ENCODE results near the gene TBC1D10A. TPM values are rescaled to one million over a fixed set of nuclear protein-coding genes. Genes with fewer than 3 reads are reported as not detected.

Gene TBC1D10A
- total RNA-seq, 4 donors from 2014 or later = 27.9 to 72.2 (median 45.7) TPM

DNA sequence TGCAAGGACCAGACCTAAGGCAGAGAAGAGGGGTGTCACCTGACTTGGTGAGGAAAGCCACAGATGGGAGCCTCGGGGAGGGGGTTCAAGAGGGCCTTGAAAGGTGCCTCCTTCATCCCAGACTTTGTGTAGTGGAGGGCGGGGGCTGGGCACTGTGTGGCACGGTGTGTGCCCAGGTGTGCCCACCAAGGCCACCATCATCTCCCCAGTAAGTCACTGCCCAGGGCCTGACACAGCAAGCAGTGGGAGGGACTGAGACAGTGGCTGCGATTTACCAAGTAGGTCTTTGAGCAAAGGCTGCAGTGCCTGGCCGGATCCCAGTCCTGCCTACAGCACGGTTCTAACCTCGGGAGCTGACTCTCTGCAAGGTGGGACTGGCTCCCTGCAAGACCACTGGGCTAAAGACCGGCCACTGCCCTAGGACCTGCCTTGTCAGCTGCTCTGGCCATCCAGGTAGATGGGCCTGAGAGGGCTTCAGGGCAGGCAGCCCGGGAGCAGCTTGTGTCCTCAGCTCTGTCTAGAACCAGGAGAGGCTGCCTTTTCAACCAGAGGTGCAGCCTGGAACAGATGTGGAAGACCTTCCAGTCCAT is 61.5 kb downstream of the TBC1D10A start:
- in situ Hi-C loops (cut with MboI; ENCODE audit: low pct_ligation_motif_present in 1 of 4, low pct_unique_long_range_greater_than_20kb in 1 of 4, low sequenced_read_pairs in 3 of 4) = loop anchor here in 3 of 4 donors (10.0 kb wide), 3 partner anchors 120 to 160 kb away; partner anchors contain the start of genes RNF215 (in 1 of the 3) and SEC14L2 (in 1 of the 3)
- intact Hi-C loops (cut with DNase I; ENCODE audit: low total_unique reads) = loop anchor here (10.0 kb wide), 1 partner anchor 90 kb away; the partner anchor contains the start of genes CCDC157 and SF3A1
- no peak overlapping the region for H3K4me3 ChIP-seq
- no peaks in the 10 kb centered on the region for H3K36me3 ChIP-seq
- TF ChIP-seq POLR2A (IDR thresholded peaks at IDR 0.05) (no peak), POLR2AphosphoS5 (IDR thresholded peaks at IDR 0.05) (no peak), EP300 (IDR thresholded peaks at IDR 0.05; ENCODE audit: low read depth) (no peak)
- TF ChIP-seq, protein P1, sequence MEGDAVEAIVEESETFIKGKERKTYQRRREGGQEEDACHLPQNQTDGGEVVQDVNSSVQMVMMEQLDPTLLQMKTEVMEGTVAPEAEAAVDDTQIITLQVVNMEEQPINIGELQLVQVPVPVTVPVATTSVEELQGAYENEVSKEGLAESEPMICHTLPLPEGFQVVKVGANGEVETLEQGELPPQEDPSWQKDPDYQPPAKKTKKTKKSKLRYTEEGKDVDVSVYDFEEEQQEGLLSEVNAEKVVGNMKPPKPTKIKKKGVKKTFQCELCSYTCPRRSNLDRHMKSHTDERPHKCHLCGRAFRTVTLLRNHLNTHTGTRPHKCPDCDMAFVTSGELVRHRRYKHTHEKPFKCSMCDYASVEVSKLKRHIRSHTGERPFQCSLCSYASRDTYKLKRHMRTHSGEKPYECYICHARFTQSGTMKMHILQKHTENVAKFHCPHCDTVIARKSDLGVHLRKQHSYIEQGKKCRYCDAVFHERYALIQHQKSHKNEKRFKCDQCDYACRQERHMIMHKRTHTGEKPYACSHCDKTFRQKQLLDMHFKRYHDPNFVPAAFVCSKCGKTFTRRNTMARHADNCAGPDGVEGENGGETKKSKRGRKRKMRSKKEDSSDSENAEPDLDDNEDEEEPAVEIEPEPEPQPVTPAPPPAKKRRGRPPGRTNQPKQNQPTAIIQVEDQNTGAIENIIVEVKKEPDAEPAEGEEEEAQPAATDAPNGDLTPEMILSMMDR (IDR thresholded peaks at IDR 0.05) = no peak
- 60 to 81% methylated on average over 1 to 7 of the region's 9 CpGs for WGBS, 2 donors (ENCODE audit: low coverage in 1 of 2)
- no peaks in the 10 kb centered on the region for H3K27me3 ChIP-seq
- peaks cover 0 to 13% (median 0%) of the 10 kb centered on the region in 4 donors for H3K4me1 ChIP-seq
- no peak for DNase-seq
- no peaks in the 10 kb centered on the region for H3K9me3 ChIP-seq
- peak overlapping the region in 1 of 4 donors; percentile 61 for H3K27ac ChIP-seq

DNA sequence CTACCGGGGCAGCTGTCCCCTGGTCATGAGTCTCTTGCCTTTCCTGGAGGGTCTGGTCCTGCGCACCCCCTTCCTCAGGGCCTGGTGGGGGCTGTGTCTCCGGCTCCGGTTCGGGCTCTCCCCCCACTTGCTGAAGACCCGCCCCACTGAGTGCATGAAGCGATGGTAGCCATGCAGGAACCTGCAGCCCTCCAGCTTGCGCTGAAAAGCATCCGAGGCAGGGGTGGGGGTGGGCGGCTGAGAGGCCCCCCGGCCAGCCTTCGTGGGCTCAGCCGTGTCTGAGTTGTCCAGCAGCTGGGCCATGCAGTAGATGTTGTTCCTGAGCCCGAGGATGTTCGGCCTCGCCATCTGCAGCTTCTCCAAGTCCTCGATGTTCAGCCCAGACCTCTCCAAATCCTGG is 62.9 kb downstream of the TBC1D10A start:
- 94% methylated on average over 16 of the region's 17 CpGs; no CpG with 5 or more reads in 1 of the 2 donors for WGBS, 2 donors (ENCODE audit: low coverage in 1 of 2)
- Histone ChIP-seq H3K27me3 (no peaks in the 10 kb centered on the region), H3K4me3 (no peak overlapping the region), H3K36me3 (no peaks in the 10 kb centered on the region), H3K4me1 (peaks cover 0 to 13% (median under 1%) of the 10 kb centered on the region in 4 donors), H3K9me3 (no peaks in the 10 kb centered on the region), H3K27ac (no peak overlapping the region)
- intact Hi-C loops (cut with DNase I; ENCODE audit: low total_unique reads) = loop anchor here (2.0 to 10.0 kb wide), 3 partner anchors 91 to 223 kb away; partner anchors contain the start of genes CCDC157 and SF3A1
- no peak for DNase-seq
- no peak for TF ChIP-seq POLR2AphosphoS5 (IDR thresholded peaks at IDR 0.05)
- TF ChIP-seq, protein P1 (IDR thresholded peaks at IDR 0.05) = no peak
- in situ Hi-C loops (cut with MboI; ENCODE audit: low pct_ligation_motif_present in 1 of 4, low pct_unique_long_range_greater_than_20kb in 1 of 4, low sequenced_read_pairs in 3 of 4) = loop anchor here in 3 of 4 donors (10.0 kb wide), 3 partner anchors 121 to 159 kb away; partner anchors contain the start of genes RNF215 (in 1 of the 3) and SEC14L2 (in 1 of the 3)

DNA sequence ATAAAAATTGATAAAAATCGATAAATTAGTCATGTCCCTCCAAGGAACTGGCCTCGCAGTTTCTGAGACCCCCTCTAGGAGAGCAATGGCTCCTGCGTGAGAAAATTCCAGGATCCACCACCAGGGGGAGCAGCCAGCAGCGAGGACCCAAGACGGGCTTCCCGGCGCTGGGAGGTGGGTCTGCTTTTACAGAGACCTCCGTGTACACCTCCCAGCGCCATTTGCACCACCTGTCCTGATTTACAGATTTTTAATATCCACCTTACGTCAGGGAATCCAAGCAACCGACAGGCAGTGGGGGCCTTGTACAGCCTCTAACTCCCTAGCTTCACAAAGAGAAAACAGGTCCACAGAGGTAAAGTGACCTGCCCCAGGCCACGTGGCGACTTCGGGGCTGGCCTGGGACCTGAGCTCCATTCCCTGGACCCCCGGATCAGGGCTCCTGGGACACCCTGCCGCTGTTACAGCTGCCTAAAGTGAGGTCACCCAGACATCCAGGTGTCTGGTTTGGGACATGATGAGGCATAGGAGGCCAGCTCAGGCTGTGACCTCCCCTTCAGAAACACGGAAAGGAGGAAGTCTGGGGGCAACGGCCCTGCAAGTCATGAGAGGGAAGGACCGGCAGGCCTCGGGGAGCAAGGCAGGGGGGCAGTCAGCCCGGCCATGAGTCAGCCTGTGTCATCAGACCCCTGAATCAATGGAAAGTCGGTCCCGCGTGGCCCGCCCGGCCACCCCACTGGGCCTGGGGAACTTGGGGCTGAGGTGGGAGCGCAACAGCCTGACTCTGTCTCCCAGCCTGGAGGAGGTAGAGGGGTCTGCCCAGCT is 63.6 kb downstream of the TBC1D10A start:
- intact Hi-C loops (cut with DNase I; ENCODE audit: low total_unique reads) = loop anchor here (2.0 to 10.0 kb wide), 3 partner anchors 92 to 224 kb away; partner anchors contain the start of genes CCDC157 and SF3A1
- H3K9me3 ChIP-seq = no peaks in the 10 kb centered on the region
- WGBS, 2 donors (ENCODE audit: low coverage in 1 of 2) = 0 to 28% methylated on average over 3 to 26 of the region's 27 CpGs
- H3K4me3 ChIP-seq = peak overlapping the region in 1 of 4 donors; percentile 38
- no peaks in the 10 kb centered on the region for H3K36me3 ChIP-seq
- H3K27me3 ChIP-seq = no peaks in the 10 kb centered on the region
- H3K27ac ChIP-seq = no peak overlapping the region
- TF ChIP-seq, protein P1 (IDR thresholded peaks at IDR 0.05) = peak; percentile 97 to 100 (median 99)
- TF ChIP-seq EP300 (IDR thresholded peaks at IDR 0.05; ENCODE audit: low read depth) (no peak), POLR2A (IDR thresholded peaks at IDR 0.05) (no peak), POLR2AphosphoS5 (IDR thresholded peaks at IDR 0.05) (no peak)
- H3K4me1 ChIP-seq = peaks cover 0 to 17% (median 4%) of the 10 kb centered on the region in 4 donors
- in situ Hi-C loops (cut with MboI; ENCODE audit: low pct_ligation_motif_present in 1 of 4, low pct_unique_long_range_greater_than_20kb in 1 of 4, low sequenced_read_pairs in 3 of 4) = loop anchor here in 3 of 4 donors (10.0 kb wide), 3 partner anchors 122 to 158 kb away; partner anchors contain the start of genes RNF215 (in 1 of the 3) and SEC14L2 (in 1 of the 3)
- peak; percentile 81 for DNase-seq

DNA sequence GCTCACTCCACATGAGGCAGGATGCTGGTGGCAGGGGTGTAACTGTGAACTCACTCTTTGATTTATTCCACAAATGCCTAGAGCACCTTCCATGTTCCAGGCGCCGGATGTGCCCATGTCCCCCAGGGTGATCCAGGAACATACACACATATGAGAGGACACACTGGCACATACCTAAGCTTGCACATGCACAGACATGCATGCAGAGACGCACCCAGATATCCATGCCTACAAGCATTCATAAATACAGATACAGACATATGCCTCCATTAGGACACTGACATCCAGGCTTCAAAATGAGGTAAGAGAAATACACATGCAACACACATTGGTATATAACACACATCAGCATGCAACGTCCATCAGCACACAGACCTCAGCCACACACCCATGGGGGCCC is 64.6 kb downstream of the TBC1D10A start:
- Histone ChIP-seq H3K9me3 (no peaks in the 10 kb centered on the region), H3K4me3 (no peak overlapping the region), H3K27me3 (no peaks in the 10 kb centered on the region), H3K36me3 (no peaks in the 10 kb centered on the region), H3K4me1 (peaks cover 0 to 15% (median 5%) of the 10 kb centered on the region in 4 donors), H3K27ac (no peak overlapping the region)
- TF ChIP-seq EP300 (IDR thresholded peaks at IDR 0.05; ENCODE audit: low read depth) (no peak), POLR2A (IDR thresholded peaks at IDR 0.05) (no peak), POLR2AphosphoS5 (IDR thresholded peaks at IDR 0.05) (no peak)
- TF ChIP-seq, protein P1 (IDR thresholded peaks at IDR 0.05) = no peak
- in situ Hi-C loops (cut with MboI; ENCODE audit: low pct_ligation_motif_present in 1 of 4, low pct_unique_long_range_greater_than_20kb in 1 of 4, low sequenced_read_pairs in 3 of 4) = loop anchor here in 3 of 4 donors (10.0 kb wide), 3 partner anchors 123 to 157 kb away; partner anchors contain the start of genes RNF215 (in 1 of the 3) and SEC14L2 (in 1 of the 3)
- WGBS, 2 donors (ENCODE audit: low coverage in 1 of 2) = 20 to 88% methylated on average over 1 to 4 of the region's 4 CpGs
- DNase-seq = no peak
- intact Hi-C loops (cut with DNase I; ENCODE audit: low total_unique reads) = loop anchor here (2.0 to 10.0 kb wide), 3 partner anchors 93 to 225 kb away; partner anchors contain the start of genes CCDC157 and SF3A1
